Pons (tissue), 1 donor: ENCODE measurements around the gene TRIM25.
"Not testable (repeated sequence)": the region's sequence is repeated elsewhere in the genome, so short reads cannot be mapped to it uniquely, and the experiment has no call there.

Source experiments
- DNase-seq: peaks from one replicate; pipeline ENCODE4 v3.0.0-alpha.2; 2016; ENCODE audit warnings: low spot score

Gene TRIM25, protein sequence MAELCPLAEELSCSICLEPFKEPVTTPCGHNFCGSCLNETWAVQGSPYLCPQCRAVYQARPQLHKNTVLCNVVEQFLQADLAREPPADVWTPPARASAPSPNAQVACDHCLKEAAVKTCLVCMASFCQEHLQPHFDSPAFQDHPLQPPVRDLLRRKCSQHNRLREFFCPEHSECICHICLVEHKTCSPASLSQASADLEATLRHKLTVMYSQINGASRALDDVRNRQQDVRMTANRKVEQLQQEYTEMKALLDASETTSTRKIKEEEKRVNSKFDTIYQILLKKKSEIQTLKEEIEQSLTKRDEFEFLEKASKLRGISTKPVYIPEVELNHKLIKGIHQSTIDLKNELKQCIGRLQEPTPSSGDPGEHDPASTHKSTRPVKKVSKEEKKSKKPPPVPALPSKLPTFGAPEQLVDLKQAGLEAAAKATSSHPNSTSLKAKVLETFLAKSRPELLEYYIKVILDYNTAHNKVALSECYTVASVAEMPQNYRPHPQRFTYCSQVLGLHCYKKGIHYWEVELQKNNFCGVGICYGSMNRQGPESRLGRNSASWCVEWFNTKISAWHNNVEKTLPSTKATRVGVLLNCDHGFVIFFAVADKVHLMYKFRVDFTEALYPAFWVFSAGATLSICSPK

DNA sequence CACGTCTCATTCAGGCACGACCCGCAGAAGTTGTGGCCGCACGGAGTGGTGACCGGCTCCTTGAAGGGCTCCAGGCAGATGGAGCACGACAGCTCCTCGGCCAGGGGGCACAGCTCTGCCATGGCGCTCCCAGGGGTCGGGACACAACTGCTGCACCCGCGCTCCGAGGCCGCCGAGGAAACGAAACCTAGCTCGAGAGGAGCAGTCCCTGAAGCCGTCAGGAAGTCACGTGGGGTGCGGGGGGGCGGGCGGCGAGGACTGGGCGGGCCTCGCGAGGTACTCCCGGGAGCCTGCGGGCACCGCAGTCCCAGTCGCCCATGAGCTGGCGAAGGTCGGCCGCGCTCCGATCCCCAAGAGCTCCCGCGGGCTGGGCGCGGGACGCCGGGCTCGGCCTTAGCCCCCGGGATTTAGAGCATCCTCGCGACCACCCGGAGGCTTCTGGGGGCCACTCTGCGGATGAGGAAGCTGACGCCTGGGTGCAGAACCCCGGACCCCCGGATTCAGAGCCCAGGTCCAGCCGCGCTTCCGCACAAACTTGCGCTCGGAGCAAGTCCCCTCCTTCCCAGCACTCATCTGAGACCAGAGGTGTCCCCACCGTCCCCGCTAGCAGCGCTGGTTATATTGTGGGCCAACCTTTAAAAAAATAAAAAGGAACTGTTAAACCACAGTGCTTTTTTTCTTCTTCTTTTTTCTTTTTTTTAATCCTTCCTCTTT lies at the start of gene TRIM25:
Gene TRIM25 (minus strand): TSS at position 183 of the 714 bp plus-strand sequence. CDS start 61 bp downstream, at position 122.
- peak; percentile 39 for DNase-seq

DNA sequence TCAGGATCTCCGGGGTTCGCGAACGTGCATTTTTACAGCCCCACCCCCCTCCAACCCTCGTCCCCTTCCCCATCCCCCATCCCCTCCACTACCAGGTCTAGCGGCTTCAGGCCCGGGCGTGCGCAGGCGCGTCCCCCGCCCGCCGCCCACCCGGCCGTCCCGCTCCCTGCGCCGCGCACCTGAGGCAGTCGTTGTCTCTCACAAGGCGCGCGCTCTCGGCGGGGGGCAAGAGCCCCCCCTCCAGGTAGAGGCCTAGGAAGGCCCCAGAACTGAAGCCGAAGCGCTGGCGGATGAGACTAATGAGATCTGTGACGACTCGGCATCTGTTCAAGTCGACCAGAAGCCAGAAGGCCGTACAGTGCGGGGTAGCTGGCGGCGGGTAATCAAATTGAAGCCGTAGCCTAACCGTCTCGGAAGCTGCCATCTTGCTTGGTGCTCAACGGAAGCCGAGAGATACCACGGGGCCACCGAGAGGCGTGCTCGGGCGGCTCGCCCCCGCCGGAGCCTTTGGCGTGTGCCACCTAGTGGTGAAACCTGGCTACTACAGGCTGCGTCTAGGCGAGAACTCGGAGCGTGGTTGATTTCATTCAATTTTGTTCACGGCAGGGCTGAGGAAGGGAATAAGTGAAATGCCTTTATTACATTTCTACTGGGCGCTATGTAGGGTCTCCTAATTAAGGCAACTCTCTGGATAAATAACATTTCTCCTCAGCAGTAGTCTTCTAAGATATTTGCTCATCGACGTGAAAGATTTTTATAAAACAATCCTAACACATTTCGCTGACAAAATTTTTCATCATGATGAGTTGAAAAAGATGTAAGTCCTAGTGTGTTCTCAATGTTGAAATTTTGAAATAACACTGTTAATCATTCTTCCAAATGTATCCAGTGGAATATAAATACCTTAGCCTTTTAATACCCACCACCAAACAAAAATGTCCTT lies 47.0 kb upstream of the TRIM25 start, which contains the start of gene COIL:
Gene COIL (minus strand): TSS at position 455 of the 943 bp plus-strand sequence. CDS start 31 bp downstream, at position 424.
- peak; percentile 83 for DNase-seq

DNA sequence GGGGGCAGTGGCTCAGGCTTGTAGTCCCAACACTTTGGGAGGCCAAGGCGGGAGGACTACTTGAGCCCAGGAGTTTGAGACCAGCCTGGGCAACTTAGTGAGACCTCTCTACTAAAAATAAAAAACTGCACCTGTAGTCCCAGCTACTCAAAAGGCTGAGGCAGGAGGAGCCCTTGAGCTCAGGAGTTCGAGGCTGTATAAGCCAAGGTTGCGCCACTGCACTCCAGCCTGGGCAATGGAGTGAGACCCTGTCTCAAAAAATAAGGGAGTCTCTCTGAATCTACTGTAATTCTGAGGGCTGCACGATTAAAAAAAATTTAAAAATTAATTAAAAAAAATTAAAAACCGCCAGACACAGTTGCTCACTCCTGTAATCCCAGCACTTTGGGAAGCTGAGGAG lies 43.1 kb upstream of the TRIM25 start:
- no peak for DNase-seq

DNA sequence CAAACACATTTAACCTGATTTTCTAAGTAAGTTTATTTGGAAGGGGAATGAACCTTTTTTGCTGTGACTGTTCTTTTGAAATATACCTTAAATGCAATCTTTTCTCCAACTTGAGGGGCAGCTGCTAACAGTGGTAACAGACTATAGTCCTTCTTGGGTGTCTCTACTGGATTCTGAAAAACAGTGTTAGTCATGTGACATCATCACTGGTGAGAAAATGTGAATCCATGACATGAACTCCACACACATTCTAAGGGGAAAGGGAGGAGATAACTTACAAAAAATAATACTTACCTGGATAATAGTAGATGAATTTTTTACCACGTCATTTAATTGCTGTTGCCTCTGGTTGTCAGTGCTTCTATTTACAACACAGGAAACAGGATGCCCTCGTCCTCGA lies 35.7 kb upstream of the TRIM25 start:
- DNase-seq: no peak

DNA sequence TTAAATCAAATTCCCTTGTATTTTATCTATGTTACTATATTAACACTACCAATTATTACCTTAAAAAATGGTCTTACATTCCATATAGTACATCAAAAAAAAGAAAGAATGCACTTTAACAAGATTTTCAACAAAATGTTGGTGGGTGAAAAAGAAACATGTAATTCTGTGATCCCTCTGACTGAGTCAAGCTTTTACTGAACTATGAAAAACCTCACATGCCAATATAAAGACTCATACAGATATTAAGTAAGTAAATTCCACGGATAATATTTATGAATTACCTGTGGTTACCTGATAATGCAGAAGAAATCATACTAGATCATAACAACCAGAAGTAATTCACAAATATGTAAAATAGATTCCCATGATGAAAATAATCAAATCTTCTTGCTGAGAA lies 34.6 kb upstream of the TRIM25 start:
- no peak for DNase-seq

DNA sequence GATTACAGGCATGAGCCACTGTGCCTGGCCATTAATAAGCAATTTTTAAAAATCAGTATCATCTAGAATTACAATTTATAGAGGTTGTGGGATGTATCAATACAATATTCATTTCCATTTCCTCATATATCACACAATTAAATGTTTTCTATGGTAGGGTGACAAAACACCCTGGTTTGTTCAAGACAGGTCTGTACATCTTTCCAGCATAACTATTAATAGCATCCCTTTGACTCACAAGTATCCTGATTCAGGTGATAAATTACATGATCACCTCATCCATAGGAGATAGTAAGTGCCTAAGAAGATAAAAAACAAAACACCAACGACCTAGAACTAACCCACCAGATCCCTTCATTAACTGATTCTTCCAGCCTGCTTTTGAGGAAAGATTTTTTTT lies 33.9 kb upstream of the TRIM25 start:
- DNase-seq: no peak

DNA sequence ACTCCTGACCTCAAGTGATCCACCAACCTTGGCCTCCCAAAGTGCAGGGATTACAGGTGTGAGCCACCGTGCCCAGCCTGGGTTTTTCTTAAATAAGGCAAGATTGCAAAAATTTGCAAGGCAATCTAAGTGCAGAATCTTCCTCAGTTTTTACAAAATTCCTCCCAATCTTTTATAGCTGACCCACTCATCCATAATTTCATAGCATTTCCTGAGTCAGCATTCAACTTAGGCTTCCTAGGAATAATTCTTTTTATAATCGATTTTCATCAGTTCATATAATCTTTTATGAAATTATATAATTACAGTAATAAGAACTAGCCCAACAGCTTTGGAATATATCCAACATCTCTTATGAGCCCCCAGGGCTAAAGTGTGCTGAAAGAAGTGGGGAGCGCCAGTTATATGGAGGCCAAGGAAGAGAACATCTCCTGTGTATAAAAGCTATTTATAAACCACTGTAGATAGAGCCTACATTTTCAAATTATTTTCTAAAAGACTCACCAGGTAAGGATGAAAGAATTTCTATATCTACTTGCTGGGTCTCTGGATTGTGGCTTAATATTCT lies 32.2 kb upstream of the TRIM25 start:
- DNase-seq: no peak

DNA sequence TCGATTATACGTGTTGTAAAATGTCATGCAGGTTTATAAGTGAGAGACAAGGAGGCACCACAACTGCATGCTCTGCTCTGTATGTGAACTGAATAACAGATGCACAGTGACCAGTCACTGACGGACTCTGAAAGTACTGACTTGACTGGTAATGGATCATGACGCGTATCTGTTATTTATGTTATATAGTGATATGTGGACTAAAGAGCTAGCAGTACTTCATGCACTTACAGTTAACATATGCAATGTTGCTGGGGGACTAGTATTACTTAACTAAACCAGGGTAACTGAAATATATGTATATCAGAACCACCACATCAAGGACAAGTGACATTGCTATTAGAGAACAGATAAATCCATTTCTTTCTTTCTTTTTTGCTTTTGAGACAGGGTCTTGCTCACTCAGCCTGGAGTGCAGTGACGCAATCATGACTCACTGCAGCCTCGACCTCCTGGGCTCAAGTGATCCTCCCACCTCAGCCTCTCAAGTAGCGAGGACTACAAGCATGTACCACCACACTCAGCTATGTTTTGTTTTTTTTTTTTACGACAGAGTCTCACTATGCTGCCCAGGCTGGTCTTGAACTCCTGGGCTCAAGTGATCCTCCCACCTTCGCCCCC lies 29.8 kb upstream of the TRIM25 start:
- no peak for DNase-seq

DNA sequence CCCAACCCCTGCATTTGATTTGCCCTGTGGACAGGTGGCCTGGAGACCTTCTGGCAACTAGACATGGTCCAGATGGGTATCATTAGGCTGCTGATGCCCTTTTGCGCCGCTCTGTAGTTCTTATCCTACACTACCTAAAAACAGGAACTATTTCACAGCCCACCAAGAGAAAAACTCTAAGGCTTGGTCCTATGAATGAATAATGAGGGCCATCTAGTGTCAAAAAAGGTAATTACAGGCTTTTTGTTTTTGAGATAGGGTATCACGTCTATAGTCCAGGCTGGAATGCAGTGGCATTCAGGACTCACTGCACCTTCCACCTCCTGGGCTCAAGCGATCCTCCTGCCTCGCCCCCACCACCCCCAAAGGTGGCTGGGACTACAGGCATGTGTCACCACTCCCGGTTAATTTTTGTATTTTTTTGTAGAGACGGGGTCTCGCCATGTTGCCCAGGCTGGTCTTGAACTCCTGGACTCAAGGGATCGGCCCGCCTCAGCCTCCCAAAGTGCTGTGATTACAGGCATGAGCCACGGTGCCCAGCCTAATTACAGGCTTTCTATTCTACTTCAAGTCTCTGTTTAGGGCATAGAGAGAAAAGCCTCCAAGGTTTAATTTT lies 26.1 kb upstream of the TRIM25 start:
- peak; percentile 64 for DNase-seq

DNA sequence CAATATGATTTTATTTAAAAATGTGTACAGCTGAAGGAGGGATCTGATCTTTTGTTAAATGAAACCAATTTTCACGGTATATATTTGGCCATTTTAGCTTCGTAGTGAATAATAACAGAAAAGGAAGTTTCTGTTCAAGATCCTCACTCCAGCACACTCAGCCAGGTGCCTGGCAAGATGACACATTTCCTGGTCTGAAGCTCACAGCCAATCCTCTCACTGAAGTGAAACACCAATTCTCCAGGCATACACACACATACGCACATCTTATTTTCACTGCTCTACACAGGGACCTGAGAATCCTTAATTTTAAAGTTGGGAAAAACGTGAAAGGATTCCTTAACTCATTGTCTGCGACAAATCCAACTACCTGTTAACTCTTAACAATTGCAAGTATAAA lies 24.4 kb upstream of the TRIM25 start:
- not testable (repeated sequence) for DNase-seq

DNA sequence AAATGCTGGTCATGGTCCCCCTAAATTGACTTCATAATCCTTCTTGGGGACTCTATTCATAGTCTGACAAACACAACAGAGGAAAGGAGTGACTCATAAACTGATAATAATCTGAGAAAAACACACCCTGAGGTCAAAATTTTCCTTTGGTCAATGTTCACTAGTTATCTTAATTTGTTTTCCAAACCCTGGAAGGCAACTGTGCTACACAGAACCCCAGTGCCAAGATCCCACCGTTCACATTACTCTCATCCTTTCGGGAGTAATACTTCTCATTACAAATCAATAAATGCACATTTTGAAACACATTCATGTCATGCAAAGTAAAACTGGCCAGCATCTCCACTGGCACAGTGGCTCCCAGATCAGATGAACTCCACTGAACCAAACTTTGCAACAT lies 23.8 kb upstream of the TRIM25 start:
- DNase-seq: no peak

DNA sequence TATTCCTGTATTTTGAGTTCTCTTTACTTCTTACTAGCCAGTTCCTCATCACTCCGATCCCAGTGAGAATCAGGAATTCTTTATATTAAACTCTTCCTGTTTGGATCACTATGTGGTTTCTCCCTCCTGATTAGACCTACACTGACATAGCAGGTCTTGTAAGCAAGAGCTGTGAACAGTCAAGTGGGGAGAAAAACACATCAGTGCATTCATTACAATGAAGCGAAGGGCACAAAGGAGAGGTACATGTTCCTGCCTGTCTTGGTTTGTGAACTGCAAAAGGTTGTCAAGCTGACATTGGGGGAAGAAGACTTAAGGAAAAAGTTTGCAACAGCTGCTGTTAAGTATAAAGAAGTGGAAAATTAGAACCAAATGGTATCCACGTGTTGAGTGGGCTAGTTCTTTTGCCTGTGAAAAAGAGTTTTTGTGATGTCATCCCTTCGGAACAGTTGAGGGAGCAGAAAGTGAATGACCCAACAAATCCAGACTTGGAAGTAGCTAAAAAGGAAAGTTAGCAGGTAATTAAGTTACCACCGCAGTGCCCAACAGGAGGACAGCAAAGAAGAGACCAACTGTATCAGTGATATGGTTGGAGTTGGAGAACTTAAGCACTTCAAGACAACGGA lies 23.0 kb upstream of the TRIM25 start:
- no peak for DNase-seq

DNA sequence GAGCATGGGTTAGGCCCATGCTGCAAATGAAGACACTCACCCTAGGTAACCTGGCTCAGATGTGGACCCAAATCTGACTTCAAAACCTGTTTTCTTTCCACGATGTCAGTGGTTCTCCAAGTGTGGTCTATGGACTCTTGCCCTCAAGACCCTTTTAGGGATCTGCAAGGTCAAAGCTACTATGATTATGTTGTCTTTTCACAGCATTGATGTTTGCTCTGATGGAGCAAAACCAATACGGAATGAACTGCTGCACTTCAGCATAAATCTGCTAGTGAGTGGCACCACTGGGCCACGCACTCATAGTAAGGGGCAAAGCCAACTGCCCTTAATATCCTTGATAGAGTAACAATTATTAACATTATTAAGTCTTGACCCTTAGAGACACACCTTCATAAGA lies 21.6 kb upstream of the TRIM25 start:
- DNase-seq: no peak

DNA sequence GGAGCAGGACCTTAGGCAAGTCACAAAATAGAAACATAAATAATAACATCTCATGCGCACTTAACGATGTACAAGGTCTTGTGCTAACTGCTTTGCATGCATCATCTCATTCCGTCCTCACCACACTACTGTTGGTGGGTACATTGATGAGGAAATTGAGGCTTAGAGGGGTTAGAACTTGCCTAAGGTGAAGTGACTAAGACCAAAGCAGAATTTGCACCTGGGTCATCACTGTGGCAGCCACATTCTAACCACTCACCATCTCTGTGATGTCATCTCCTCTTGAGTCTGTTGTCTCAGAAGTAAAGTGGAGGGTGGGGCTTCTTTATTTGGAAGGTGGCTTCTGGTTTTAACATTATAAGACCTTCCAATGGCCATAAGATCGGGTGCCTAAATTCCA lies 20.4 kb upstream of the TRIM25 start:
- DNase-seq: no peak

DNA sequence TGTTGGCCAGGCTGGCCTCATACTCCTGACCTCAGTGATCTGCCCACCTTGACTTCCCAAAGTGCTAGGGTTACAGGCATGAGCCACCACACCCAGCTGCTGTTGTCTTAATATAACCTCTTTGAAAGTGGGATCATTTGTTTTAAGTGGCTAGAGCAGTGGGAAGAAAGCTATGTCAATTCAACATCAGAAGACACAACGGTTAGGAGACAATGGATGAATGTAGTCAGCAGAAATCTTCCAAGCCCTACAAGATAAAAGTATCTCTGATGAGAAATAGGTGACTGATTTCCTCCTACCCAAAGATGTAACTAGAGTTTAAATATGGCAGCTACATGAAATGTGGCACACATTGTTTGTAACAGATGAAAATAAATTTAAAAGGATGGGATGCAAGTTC lies 20.0 kb upstream of the TRIM25 start:
- no peak for DNase-seq

DNA sequence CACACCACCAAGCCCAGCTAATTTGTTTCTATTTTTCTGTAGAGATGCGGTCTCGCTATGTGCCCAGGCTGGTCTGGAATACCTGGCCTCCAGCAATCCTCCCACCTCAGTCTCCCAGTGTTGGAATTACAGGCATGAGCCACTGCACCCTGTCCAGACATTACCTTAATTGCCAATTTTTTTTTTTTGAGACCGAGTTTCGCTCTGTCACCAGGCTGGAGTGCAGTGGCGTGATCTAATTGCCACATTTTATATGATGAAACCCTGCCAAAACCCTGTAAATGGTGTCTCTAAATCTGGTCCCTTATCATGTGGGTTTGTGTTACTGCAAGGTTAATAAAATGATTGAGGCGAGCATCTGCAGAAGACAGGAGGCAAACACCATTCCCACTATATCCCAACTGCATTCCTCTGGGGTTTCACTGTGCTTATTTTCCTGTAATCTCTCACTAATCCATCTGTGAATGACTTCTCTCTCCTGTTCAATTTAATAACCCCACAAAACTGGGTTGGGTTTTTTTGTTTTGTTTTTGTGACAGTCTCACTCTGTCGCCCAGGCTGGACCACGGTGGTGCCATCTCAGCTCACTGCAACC lies 19.4 kb upstream of the TRIM25 start:
- DNase-seq: no peak

DNA sequence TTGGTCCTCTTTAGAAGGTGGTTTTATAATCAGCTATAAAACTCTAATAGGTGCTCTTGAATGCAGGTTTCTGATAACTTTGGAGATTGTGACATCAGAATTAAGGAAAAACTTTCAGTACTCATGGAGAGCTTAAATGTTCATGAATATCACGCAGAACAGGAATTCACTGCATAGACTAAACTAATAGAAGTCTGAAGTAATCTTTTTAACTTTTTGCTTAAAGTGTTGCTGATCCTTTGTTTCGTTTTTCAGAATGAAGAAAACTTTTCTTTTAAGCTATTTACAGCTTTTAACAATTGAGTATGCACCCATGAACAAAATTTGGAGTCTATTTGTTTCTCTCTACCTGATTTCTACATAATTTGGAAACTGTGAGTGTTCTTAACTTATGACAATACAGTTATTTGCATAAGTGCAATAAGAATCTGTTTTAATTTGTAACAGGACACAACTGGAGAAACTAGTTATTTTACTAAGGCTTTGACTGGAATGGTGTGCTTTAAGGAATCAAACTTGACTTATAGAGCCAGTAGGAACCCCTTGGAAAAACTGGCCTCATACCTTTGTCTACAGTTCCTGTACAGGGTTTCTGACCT lies 17.0 kb upstream of the TRIM25 start:
- DNase-seq: no peak

DNA sequence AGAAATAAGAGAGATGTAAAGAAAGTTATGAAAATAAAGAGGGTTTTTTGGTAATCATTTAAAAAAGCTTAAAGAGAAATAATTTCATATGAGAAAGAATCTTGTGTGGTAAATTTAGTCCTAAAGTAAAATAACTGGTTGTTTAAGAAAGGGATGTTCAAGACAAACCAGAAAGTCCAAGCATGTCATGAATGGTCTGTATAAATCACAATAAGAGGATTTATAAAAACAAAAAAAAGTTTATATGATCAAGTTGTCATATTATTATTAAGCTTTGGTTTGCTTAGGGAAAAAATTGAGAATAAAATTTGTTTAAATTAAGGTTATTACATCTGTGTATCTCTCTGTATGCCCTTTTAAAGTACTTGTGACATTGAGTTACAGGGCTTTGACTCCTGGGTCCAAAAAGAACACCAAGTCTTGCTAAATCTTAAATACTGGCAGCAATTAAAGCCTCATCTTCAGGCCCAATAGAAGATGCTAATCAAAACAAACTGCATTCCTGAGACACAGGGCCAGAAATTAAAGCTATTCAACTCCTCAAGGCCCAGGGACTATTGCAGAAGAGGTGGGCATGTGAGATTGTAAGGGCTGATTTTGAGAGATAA lies 15.6 kb upstream of the TRIM25 start:
- DNase-seq: no peak

DNA sequence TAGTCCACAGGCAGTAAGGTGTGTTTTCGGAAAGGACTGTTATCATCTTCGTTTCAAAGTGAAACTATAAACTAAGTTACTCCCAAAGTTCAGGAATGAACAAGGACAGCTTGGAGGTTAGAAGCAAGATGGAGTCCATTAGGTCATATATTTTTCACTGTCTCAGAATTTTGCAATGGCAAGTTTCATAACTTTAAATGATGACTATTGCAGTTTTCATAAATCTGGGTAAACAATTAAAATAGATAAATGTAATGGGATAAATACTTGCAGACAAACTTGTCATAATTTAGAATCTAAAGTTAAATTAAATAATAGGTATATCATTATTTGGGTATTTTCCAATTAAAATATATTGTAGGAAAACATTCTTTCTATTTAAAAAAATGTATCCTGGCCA lies 14.7 kb upstream of the TRIM25 start:
- DNase-seq: no peak
